Esophagus muscularis mucosa (tissue), 3 donors: ENCODE measurements around the gene ADAT3.

Experiments
- EP300 ChIP-seq: sonication (generic); formaldehyde crosslinking; IDR thresholded peaks from one replicate; pipeline ENCODE4 v1.6.1; 2017; ENCODE audit warnings: antibody characterized with exemption
- TF ChIP-seq, protein P1 (sequence below), 3 experiments: fragments of 200-600 bp in 2 of 3; fragments of 450-650 bp in 1 of 3; sonication (generic) in 2 of 3; IDR thresholded peaks; one replicate each; pipeline ENCODE4 v1.5.1; 2017 to 2019; ENCODE audit warnings: antibody characterized with exemption in 3 of 3, mild to moderate bottlenecking in 2 of 3, moderate library complexity in 1 of 3

DNA sequence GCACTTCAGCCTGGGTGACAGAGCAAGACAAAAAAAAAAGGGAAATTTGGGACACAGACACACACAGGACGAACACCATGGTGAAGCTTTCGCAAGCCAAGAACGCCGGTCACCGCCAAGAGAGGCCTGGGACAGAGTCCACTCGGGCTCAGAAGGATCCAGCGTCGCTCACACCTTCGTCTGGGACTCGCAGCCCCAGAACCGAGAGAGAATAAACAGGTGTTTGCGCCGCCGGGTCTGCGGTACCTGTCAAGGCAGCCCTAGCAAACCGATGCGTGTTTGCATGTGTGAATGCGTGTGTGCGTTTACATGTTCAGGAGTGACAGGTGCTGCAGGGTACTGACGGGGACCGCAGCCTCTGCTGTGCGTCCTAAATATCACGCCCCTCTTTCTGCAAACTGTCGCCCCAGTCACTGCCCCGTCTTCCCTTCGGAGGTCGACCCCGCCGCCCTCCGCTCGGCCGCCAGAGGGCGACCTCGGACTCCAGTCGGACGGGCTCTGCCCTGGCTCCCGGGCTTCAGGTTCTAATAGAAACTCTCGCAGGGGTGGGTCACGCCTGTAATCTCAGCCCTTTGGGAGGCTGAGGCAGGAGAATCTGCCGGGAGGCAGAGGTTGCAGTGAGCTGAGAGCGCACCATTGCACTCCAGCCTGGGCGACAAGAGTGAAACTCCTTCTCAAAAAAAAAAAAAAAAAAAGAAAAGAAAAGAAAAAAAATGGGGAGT is 24.0 kb downstream of the ADAT3 start:
- TF ChIP-seq, protein P1, sequence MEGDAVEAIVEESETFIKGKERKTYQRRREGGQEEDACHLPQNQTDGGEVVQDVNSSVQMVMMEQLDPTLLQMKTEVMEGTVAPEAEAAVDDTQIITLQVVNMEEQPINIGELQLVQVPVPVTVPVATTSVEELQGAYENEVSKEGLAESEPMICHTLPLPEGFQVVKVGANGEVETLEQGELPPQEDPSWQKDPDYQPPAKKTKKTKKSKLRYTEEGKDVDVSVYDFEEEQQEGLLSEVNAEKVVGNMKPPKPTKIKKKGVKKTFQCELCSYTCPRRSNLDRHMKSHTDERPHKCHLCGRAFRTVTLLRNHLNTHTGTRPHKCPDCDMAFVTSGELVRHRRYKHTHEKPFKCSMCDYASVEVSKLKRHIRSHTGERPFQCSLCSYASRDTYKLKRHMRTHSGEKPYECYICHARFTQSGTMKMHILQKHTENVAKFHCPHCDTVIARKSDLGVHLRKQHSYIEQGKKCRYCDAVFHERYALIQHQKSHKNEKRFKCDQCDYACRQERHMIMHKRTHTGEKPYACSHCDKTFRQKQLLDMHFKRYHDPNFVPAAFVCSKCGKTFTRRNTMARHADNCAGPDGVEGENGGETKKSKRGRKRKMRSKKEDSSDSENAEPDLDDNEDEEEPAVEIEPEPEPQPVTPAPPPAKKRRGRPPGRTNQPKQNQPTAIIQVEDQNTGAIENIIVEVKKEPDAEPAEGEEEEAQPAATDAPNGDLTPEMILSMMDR (IDR thresholded peaks at IDR 0.05): peak; percentile 90 to 93 (median 92)
- TF ChIP-seq EP300: no peak
